Measurements from ENCODE around the gene GMIP. TPM values are rescaled to one million over a fixed set of nuclear protein-coding genes. Genes with fewer than 3 reads are reported as not detected.

Gene GMIP, protein sequence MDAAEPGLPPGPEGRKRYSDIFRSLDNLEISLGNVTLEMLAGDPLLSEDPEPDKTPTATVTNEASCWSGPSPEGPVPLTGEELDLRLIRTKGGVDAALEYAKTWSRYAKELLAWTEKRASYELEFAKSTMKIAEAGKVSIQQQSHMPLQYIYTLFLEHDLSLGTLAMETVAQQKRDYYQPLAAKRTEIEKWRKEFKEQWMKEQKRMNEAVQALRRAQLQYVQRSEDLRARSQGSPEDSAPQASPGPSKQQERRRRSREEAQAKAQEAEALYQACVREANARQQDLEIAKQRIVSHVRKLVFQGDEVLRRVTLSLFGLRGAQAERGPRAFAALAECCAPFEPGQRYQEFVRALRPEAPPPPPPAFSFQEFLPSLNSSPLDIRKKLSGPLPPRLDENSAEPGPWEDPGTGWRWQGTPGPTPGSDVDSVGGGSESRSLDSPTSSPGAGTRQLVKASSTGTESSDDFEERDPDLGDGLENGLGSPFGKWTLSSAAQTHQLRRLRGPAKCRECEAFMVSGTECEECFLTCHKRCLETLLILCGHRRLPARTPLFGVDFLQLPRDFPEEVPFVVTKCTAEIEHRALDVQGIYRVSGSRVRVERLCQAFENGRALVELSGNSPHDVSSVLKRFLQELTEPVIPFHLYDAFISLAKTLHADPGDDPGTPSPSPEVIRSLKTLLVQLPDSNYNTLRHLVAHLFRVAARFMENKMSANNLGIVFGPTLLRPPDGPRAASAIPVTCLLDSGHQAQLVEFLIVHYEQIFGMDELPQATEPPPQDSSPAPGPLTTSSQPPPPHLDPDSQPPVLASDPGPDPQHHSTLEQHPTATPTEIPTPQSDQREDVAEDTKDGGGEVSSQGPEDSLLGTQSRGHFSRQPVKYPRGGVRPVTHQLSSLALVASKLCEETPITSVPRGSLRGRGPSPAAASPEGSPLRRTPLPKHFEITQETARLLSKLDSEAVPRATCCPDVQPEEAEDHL
- total RNA-seq = 1 to 10 TPM; 7.6 to 7.7 TPM

GRCh38 chr19:19643158-19644053 lies at the start of gene GMIP:
Gene GMIP (minus strand): TSS chr19:19643657. CDS start chr19:19643529, 128 bp downstream.

DNA sequence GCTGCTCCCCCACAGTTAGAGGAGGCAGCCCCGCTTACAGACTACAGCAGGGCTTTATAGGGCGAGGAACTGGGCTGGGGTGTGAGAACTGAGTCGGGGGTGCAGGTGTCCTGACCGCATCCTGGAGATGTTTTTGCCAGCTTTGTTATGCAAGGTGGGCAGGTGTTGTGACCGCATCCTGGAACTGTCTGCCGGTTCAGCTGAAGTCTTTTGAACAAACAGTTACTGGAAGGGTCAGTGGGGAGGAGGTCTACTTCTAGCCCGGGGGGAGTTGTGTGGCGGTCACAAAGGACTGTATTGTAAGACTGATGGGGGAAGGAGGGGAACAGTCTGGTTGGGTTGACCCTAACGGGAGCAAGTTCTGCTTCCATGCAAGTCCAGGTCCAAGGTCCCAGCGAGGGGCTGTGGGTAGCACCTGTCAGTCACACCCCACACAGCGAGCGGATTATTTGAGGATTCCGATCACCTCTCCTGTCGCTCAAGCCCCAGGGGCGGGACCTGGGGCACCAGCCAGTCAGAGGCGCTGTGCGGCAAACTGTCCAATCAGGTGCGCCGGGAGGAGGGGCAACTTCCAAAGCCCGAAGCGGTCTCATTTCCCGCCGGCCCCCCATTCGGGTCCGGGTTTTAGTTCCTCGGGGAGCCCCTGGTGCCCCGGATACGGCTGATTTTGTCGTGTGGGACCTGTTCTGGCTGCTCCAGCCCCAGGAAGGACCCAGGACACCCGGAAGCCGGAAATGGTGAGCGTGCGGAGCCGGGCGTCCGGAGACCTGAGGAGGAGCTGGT lies 25.0 kb upstream of the GMIP start, which contains the start of gene ZNF101:
TSS of gene ZNF101 (plus strand) at position 610 of the 783 bp plus-strand sequence. CDS start at position 735, 125 bp downstream.

DNA sequence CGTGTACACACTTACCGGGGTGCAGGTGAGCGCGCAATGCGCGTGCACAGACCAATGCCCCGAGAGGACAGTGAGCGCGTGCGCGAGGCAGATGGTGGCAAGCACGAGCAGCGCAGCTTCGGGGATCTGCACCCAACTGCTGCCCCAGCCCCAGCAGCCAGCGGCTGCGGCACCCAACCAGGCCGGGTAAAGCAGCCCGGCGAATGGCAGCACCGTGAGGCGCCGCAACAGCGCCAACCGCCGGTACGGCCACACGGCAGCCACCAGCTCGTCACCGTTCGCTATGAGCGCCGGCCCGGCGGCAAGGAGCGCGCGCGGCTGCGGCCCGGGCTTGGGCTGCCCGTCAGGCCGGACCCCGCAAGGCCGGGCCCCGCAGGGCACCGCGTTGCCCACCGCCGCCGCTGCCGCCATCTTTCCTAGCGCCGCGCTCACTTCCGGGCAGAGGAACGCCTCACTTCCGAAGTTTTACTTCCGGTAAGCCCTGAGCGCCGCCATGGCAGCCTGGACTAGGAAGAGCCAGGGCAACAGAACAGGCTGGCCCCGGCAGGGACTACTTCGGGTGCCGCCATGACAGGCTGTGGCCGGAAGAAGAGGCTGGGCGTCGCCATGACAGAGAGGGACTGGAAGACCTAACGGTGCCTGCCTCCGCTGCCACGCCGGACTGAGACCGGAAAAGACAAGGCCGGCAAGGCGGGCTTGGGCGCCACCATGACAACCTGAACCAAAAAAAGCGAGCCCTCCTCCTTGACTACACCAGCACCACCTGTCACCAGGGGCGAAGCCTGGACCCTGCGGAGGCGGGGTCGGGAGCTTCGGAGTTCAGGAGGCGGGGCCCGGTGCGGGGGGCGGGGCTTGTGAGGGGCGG lies 20.0 kb upstream of the GMIP start, which contains the start of gene ATP13A1:
TSS of gene ATP13A1 (minus strand) at position 421 of the 865 bp plus-strand sequence. CDS start at position 411, 10 bp downstream.

DNA sequence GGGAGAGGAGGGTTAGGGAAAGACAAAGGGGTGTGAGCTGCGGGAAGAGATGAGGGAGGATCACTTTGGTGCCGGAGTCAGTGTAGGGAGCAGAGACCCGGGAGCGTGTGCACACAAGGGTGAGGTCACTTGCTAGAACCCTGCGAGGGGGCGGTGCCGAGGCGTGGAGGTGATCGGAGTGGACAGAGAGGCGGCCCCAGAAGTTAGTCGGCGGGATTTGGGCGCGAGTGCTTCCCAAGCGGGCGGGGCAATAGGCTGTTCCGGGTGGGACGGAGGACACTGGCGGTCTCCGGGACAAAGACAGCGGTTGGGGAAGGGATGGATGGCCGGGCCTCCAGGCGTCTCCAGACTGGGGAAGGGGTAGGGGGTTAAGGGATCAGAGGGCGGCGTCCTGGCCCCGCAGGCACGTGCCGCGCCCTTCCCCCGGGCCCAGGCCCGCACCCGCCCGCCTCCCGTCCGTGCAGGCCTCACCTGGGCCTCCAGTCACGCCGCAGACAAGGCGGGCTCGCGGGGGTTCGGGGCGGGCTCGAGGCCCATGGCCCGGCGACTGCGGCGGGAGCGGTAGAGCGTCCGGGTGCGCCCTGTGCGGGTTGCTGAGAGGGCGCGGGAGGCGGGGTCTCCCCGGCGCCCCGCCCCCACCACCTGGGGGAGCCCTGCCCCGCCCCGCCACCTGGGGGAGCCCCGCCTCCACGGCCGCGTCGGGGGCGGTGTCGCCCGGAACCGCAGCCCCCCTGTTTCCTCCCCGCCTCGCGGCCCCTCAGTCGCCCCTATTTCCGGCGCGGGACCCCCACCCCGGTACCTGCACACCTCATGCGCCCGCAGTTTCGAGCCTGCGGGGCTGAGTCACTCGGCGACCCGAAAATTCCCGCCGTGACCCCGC lies 15.6 kb downstream of the GMIP start, which contains the start of gene LPAR2:
TSS of gene LPAR2 (minus strand) at position 600 of the 880 bp plus-strand sequence. CDS start 945 bp downstream, outside the sequence.

GRCh38 chr19:19618219-19619051 lies 25.0 kb downstream of the GMIP start, which contains the start of gene PBX4:
Gene PBX4 (minus strand): TSS chr19:19618687. CDS start chr19:19618629, 58 bp downstream.

Other genes with a start within 250 kb of the GMIP start
- gene GATAD2A, start 238.0 kb downstream of the GMIP start, total RNA-seq = 10 to 100 TPM; 80.2 to 89.9 TPM
- 1 to 10 TPM in 1 of 2 donors, under 1 TPM in 1; 0.67 to 1.0 TPM for gene TSSK6, start 128.1 kb downstream of the GMIP start, total RNA-seq
- 100 to 1,000 TPM; 147 to 161 TPM for gene NDUFA13, start 127.4 kb downstream of the GMIP start, total RNA-seq
- gene YJEFN3, start 114.7 kb downstream of the GMIP start, total RNA-seq = under 1 TPM; 0.33 to 0.34 TPM
- gene CILP2, start 105.4 kb downstream of the GMIP start, total RNA-seq = under 1 TPM in 1 of 2 donors, not detected in 1; 0.33 TPM
- gene PBX4, start 25.0 kb downstream of the GMIP start, total RNA-seq = 1 to 10 TPM in 1 of 2 donors, under 1 TPM in 1; 0.34 to 2.0 TPM
- gene LPAR2, start 15.4 kb downstream of the GMIP start, total RNA-seq = 1 to 10 TPM; 4.5 to 8.0 TPM
- 10 to 100 TPM; 70.9 to 79.8 TPM for gene ATP13A1, start 20.0 kb upstream of the GMIP start, total RNA-seq
- 1 to 10 TPM; 5.2 to 8.7 TPM for gene ZNF101, start 25.2 kb upstream of the GMIP start, total RNA-seq
- 1 to 10 TPM; 2.8 to 3.3 TPM for gene ZNF14, start 89.5 kb upstream of the GMIP start, total RNA-seq
- gene ZNF506, start 178.1 kb upstream of the GMIP start, total RNA-seq = 10 to 100 TPM in 1 of 2 donors, 1 to 10 TPM in 1; 9.3 to 11.0 TPM
- gene ZNF253, start 222.2 kb upstream of the GMIP start, total RNA-seq = 10 to 100 TPM in 1 of 2 donors, 1 to 10 TPM in 1; 7.6 to 13.0 TPM

Data from melanocyte of skin (primary cell).